GM12801 (cell line): Measurements from ENCODE around the gene SULT1C4.

Source experiments
- TF ChIP-seq, protein P1 (sequence below): IDR thresholded peaks from one replicate; pipeline ENCODE4 v1.5.1; 2011; ENCODE audit warnings: control low read depth; ENCODE audit not compliant: insufficient read length; ENCODE audit errors: extremely low read depth

Gene SULT1C4

DNA sequence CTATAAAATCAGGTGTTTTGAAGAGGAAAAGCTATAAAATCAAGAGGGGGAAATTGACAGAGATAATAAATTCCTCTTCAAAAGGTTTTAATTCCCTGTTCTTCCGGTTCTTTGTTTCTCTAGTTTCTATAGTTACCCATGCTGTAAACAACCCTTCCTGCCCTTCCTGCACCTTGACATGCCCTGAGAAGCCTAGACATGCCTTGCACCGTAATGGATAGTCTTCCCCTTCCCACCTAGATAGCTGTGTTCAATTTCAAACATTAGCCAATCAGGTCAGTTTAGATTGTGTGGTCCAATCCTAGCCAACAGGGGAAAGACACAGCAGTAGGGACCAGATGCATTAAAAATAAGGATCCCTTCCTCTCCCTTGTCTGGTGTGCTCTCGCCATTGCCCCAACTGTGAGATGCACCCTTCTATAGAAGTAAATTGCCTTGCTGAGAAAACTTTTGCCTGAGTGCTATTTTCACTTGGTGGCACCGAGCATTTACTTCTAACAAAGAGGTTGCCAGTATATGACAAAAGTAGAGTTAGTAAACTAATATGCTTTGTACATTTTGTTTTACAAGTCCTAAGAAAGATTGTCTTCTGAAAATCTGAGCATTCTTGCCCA lies 27.1 kb downstream of the SULT1C4 start:
- TF ChIP-seq, protein P1, sequence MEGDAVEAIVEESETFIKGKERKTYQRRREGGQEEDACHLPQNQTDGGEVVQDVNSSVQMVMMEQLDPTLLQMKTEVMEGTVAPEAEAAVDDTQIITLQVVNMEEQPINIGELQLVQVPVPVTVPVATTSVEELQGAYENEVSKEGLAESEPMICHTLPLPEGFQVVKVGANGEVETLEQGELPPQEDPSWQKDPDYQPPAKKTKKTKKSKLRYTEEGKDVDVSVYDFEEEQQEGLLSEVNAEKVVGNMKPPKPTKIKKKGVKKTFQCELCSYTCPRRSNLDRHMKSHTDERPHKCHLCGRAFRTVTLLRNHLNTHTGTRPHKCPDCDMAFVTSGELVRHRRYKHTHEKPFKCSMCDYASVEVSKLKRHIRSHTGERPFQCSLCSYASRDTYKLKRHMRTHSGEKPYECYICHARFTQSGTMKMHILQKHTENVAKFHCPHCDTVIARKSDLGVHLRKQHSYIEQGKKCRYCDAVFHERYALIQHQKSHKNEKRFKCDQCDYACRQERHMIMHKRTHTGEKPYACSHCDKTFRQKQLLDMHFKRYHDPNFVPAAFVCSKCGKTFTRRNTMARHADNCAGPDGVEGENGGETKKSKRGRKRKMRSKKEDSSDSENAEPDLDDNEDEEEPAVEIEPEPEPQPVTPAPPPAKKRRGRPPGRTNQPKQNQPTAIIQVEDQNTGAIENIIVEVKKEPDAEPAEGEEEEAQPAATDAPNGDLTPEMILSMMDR, result no peak

DNA sequence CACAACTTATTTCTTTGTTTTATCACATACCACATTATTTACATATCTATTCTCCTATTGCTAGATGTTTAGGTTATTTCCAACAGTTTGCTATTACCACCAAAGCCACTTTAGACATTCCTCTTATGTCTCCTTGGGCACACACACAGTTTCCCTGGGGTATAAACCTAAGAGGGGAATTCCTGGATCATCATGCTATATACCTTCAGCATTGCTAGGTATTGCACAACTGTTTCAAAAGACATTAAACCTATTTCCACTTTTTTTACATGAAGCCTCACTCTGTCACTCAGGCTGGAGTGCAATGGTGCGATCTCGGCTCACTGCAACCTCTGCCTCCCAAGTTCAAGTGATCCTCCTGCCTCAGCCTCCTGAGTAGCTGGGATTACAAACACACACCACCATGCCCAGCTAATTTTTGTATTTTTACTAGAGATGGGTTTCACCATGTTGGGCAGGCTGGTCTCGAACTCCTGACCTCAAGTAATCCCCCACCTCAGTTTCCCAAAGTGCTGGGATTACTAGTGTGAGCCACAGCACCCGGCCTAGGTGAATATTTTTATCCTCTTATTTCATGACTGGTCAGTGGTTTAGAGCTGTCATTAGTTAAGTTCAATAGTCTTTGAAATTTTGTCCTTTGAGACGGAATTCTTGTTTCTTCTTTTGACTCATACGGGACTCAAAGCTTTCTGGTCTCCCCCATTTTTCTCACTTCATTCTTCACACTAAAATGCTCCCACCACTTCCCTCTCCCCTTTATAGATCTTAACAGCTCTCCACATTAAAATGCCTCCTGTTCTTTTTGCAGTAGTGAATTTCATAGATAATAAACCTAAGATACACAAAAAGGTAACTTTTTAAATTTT lies 30.3 kb downstream of the SULT1C4 start:
- TF ChIP-seq, protein P1, result no peak

- TF ChIP-seq, protein P1, result no peak
Measured at GRCh38 chr2:108409768-108410167, 32.0 kb downstream of the SULT1C4 start.

GRCh38 chr2:108412995-108413710 lies 35.4 kb downstream of the SULT1C4 start:
- TF ChIP-seq, protein P1, result no peak

GRCh38 chr2:108413711-108414095 lies 35.9 kb downstream of the SULT1C4 start:
- TF ChIP-seq, protein P1, result no peak

- TF ChIP-seq, protein P1, result no peak
Measured at GRCh38 chr2:108414256-108414876, 36.6 kb downstream of the SULT1C4 start.

GRCh38 chr2:108414945-108415344 lies 37.2 kb downstream of the SULT1C4 start:
- TF ChIP-seq, protein P1, result no peak
